ENCODE data around the gene PPM1H.

The PPM1H gene

GRCh38 chr12:62785941-62786559 is 148.9 kb downstream of the PPM1H start:
- TF ChIP-seq CTCF (IDR thresholded peaks at IDR 0.05; ENCODE audit: insufficient read depth, low read depth, low read length, missing control alignments) = no peak
- H3K4me3 ChIP-seq (ENCODE audit: low read length) = no peak overlapping the region
- peak; percentile 96 for DNase-seq (ENCODE audit: low read depth)

GRCh38 chr12:62784576-62784975 is 150.4 kb downstream of the PPM1H start:
- no peak overlapping the region for H3K4me3 ChIP-seq (ENCODE audit: low read length)
- no peak for TF ChIP-seq CTCF (IDR thresholded peaks at IDR 0.05; ENCODE audit: insufficient read depth, low read depth, low read length, missing control alignments)
- DNase-seq (ENCODE audit: low read depth) = no peak

- DNase-seq (ENCODE audit: low read depth) = no peak
- no peak overlapping the region for H3K4me3 ChIP-seq (ENCODE audit: low read length)
- no peak for TF ChIP-seq CTCF (IDR thresholded peaks at IDR 0.05; ENCODE audit: insufficient read depth, low read depth, low read length, missing control alignments)
Measured at GRCh38 chr12:62783881-62784280, 151.1 kb downstream of the PPM1H start.

GRCh38 chr12:62781136-62781880 is 153.6 kb downstream of the PPM1H start:
- DNase-seq (ENCODE audit: low read depth) = no peak
- no peak overlapping the region for H3K4me3 ChIP-seq (ENCODE audit: low read length)
- TF ChIP-seq CTCF (IDR thresholded peaks at IDR 0.05; ENCODE audit: insufficient read depth, low read depth, low read length, missing control alignments) = no peak

GRCh38 chr12:62779488-62779887 is 155.5 kb downstream of the PPM1H start:
- no peak for DNase-seq (ENCODE audit: low read depth)
- TF ChIP-seq CTCF (IDR thresholded peaks at IDR 0.05; ENCODE audit: insufficient read depth, low read depth, low read length, missing control alignments) = no peak
- H3K4me3 ChIP-seq (ENCODE audit: low read length) = no peak overlapping the region

- H3K4me3 ChIP-seq (ENCODE audit: low read length) = no peak overlapping the region
- DNase-seq (ENCODE audit: low read depth) = no peak
- no peak for TF ChIP-seq CTCF (IDR thresholded peaks at IDR 0.05; ENCODE audit: insufficient read depth, low read depth, low read length, missing control alignments)
Measured at GRCh38 chr12:62778187-62778586, 156.8 kb downstream of the PPM1H start.

GRCh38 chr12:62776997-62777396 is 158.0 kb downstream of the PPM1H start:
- no peak for DNase-seq (ENCODE audit: low read depth)
- no peak for TF ChIP-seq CTCF (IDR thresholded peaks at IDR 0.05; ENCODE audit: insufficient read depth, low read depth, low read length, missing control alignments)
- H3K4me3 ChIP-seq (ENCODE audit: low read length) = no peak overlapping the region

All from epithelial cell of esophagus (primary cell).